ENCODE results near the gene KCTD1.
"Not testable (repeated sequence)": the region's sequence is repeated elsewhere in the genome, so short reads cannot be mapped to it uniquely, and the experiment has no call there.

The KCTD1 gene

DNA sequence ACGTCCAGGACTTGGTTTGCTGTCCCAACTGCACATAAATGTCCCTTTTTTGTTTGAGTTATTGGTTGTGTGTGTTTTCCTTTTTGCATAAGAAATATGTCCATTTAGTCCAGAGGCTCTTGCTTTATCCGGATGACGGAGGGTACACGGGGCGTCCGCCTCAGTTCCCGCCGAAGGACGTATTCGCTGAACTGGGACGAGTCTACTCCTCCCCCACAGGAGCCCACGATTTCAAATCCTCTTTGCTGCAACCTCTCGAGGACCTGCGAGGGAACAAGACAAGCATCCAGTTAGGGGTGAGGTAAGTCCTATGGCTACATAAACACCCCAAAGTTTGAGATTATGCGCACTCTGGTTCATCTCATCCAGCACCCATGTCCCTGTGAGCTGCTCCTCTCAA, 92.7 kb downstream of the KCTD1 start:
- DNase-seq, result no peak

- DNase-seq, result no peak
Measured at GRCh38 chr18:26454616-26455015, 93.7 kb downstream of the KCTD1 start.

DNA sequence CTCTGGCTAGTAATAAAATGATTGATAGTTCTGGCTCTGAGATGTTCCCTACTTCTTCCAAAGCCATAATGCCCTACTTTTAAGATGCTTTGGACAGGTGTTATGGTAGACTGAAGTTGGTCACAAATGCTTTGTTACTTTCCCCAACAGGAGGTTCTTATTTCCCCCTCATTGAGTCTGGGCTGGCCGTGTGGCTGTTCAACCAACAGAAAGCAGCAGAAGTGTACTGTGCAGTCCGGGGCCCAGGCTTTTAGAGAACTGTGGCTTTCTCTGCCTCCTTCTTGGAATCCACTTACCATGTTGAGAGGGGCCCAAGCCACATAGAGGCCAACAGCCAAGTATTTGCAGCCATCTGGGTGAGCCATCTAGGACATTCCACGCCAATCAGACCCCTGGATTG, 94.2 kb downstream of the KCTD1 start:
- DNase-seq, result no peak

DNA sequence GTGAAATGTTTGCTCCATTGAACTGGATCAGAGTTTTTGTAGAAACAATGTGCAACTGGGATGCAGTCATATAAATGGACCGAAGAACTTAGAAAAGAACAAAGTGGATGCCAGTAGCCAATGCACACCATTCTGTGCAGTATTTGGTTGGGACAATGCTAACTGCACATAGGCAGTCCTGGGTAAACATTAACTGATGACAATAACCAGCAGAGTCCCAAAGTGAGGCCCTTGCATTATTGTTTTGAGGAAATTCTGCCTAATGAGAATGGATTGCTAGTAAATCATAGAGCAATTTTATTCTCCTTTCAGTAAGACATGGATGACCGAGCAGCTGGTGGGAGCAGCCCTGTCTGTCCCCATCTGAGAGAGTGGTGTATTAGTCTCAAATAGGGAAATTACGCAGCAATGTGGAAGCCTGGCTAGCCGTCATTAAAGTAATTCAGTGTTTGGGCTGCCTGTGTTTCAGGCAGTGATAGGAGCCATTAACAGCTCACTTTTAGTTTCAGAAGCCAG, 94.9 kb downstream of the KCTD1 start:
- no peak for DNase-seq

GRCh38 chr18:26450989-26451682, 97.2 kb downstream of the KCTD1 start:
- DNase-seq, result no peak

DNA sequence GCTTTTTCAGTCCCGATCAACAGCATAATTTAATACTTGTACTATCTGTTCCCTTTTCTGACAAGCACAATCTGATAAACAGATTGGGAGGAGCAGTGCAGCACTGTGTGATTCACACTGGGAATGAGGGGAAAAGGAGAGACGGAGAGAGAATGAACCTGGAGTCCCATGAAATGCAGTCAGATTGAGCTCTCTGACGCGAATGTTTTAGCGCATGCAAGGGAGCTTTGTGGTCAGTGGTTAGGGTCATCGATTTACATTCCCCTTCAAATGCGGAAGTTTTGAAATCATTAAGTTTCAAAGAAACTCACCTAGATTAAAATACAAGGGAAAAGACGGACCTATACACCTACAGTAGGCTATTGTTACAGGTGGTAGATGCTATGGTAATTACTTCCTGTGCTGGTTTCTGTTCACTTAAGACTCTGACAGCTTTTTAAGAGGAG, 99.6 kb downstream of the KCTD1 start:
- DNase-seq, result no peak

DNA sequence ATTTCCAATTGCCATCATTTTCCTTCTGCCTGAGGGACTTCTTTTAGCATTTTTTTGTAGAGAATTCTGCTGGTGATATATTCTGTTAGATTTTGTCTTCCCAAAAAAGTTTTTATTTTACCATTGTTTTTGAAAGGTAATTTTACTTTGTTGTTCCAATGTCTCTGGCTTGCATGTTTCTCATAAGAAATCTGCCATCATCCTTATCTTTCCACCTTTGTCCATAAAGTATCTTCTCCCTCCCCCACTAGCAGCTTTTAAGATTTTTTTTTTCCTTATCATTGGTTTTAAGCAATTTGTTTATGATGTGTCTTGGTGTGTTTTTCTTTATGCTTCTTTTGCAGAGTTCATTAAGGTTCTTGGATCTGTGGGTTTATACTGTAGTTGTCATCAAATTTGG, 104.5 kb downstream of the KCTD1 start:
- DNase-seq, result no peak

GRCh38 chr18:26442126-26442525, 106.2 kb downstream of the KCTD1 start:
- no peak for DNase-seq

DNA sequence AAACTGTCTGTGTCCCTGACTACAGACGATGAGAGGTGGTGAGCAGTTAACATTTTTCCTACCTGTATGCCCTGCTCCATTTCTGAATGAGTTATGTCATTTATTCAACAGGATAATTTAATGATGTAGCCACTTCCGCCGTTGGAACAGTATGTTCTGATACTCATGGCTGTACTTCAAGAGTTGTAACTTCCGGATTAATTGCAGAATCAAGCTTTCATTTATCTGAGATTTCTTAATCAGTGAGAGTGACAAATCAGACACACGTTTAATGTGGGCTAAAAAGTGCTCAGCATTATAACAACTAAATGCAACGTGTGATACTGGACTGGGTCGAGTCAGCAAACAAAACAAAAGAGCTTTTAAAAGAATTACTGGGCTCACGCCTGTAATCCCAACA, 107.7 kb downstream of the KCTD1 start:
- no peak for DNase-seq

- DNase-seq, result no peak
Measured at GRCh38 chr18:26439537-26439936, 108.8 kb downstream of the KCTD1 start.

DNA sequence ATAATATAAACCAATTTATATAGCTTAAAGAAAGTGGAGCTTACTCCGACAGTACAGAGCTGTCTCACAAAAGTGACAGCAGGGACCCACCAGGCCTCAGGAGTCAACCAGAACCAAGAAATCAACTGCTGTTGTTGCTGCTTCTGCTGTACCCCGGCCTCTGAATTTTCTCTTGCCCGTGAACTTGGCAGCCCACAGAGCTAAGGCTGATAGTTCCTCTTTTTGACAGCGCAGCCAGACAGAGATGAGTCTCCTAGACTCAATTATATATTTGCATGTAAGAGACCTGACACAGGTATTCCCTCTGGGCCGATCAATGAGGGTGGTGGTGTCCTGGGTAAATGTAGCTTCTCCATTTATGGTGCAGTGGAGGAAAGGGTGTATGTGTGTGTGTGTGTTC, 109.4 kb downstream of the KCTD1 start:
- DNase-seq, result no peak

DNA sequence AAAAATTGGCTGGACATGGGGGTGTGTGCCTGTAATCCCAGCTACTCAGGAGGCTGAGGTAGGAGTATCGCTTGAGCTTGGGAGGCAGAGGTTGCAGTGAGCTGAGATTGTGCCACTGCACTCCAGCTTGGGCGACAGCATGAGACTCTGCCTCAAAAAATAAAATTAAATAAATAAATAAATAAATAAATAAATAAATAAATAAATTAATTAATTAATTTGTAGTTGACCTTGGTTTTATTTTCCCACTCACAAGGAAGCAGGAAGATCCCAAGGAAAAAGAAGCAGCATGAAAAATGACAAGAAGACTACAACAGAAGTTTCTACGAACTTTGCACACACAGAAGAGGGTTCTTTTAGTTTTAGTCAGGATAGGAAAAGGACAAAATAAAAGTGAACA, 110.7 kb downstream of the KCTD1 start:
- DNase-seq, result not testable (repeated sequence)

DNA sequence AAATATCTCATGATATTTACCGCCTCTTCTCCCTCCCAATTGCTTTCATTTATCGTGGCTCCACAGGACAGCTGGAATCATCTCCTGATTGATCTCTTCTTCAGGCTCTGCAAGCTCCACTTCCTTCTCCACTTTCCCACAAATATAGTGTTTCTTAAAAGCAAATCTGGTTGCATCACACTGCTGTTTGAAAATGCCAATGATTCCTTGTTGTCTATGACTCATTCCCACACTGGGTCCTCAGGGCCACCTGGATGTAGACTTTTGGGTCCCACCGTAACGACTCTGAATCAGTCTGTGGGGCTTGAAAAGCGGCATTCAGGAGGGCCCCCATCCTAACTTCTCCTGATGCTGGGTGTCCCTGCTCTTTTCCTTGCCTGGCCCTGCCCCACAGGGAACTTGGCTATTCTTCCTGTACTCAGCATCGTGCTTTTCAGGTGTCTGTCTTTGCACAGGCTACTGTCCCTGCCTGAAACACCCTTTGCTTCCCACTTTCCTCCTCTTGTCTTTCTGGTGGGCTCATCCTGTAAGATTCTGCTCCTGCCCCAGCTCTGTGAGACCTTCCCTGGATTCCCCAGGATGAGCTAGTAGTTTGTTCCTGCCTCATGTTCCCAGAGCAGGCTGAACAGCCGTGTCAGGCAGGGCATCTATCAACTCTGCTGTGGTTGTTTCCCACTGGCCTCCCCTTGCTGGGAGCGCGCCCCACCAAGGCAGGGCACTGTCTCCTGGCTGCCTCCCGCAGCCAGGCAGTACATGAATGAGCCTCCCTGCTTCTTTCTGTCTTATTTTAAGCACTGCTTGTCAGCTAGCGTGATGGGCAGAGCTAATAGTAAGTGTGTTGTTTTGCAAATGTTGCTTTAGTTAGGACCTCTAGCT, 111.9 kb downstream of the KCTD1 start:
- DNase-seq, result no peak

GRCh38 chr18:26435415-26436095, 112.8 kb downstream of the KCTD1 start:
- DNase-seq, result no peak

DNA sequence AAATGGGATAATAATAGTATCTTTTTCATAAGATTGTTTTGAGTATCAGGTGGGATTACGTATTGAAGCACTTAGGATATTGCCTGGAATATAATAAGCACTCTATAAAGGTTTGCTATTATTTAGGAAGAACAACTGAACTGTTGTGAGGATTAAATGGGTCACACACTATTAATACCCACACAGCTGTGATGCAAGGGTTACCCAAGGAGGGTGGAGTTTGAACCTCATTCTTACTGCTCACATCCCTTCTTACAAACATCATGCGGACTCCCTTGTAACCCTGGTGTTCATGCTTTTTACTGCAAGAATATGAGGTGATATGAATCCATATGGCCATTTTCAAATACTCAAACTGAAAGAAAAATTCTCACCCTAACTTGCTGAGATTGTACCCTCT, 113.5 kb downstream of the KCTD1 start:
- no peak for DNase-seq

DNA sequence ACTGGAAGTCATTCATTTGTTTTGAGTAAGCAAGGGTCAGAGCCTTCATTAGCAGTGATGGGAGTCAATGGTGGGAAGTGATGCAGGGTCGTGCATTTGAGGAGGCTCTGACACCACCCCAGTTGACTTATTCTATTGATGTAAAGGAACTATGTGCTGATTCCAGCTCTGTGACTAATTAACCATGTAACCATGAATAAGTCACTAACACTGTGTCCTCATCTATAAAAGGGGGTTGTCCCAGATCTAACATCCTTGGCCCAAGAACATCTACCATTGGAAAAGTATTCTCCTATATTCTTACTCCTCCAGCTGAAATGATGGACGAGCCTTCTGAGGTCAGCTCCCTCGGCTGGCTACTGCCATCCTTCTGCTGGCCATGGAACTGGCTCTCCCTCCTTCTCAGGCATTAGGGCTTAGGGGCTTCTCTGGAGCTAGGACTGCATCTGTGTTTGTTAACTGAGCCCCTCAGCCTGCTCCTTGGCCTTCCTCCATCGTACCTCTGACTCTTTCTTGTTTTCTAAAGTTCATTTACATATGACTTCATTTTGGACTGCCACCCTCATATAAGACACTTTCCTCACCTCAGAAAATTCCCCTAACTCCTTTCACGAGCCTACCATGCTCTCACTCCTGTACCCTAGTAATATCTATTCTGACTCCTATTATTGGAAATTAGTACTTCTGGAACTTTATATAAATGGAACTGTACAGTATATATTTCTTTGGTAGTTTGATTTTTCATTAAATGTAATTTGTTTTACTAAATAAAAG, 115.5 kb downstream of the KCTD1 start:
- no peak for DNase-seq

- no peak for DNase-seq
Measured at GRCh38 chr18:26429535-26430226, 118.7 kb downstream of the KCTD1 start.

DNA sequence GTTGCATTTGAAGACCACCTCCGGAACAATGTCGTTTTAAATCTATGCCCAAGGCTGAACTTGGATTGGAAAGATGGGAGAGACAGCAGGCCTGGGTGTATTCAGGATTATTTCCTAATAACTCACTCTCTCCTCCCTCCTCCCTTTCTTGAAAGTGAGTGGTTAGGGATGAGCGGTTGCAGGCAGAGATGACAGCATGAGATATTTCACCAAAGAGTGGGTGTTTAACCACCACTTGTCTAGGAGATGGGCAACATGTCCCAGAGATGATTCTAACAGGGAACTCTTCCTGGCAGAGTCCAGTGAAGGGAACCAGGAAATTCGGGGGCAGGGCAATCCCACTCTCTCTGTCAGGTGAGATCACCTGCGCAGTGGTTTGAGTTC, 123.2 kb downstream of the KCTD1 start:
- DNase-seq, result no peak

- DNase-seq, result no peak
Measured at GRCh38 chr18:26424428-26425147, 123.8 kb downstream of the KCTD1 start.

GRCh38 chr18:26422472-26423162, 125.7 kb downstream of the KCTD1 start:
- no peak for DNase-seq

DNA sequence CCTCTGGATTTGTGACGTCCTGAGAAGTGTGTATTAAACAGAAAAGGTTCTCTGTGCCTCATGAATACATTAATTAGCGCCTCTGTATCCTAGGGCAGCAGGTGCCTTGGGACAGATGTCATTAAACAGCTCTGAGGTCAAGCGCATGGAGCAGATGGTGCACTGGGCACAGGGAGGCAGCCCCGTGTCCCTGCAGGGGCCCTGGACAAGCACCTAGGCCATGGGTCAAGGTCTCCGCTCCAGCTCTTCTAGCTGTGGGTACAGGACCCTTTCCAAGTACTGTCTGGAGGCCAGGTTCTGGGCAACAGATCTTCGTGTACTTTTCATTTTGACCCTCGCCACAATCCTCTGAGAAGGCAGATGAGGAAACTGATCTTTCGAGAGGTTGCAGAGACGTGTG, 126.4 kb downstream of the KCTD1 start:
- no peak for DNase-seq
